A549 treated with GW870086 at 1 μM for 4 hours (cell line): Measurements from ENCODE around the gene STKLD1. TPM values are rescaled to one million over a fixed set of nuclear protein-coding genes. Genes with fewer than 3 reads are reported as not detected.

Experiments
- total RNA-seq: library from RNA; stranded (reverse); fragments of 200-300 nt; extraction: Qiagen RNA extraction; gene quantifications from 5 replicates; pipeline ENCODE4 v1.2.3, GENCODE V29; 2022; ENCODE audit warnings: low read depth

The STKLD1 gene
- total RNA-seq: 0.53 to 1.2 TPM (median 0.68 TPM) in 5 replicates

GRCh38 chr9:133375724-133376654 lies at the start of gene STKLD1, which contains the start of gene SURF4:
STKLD1 (plus strand) TSS chr9:133376366; CDS start chr9:133376474, 108 bp downstream.
SURF4 (minus strand) TSS chr9:133376060; CDS start chr9:133375969, 91 bp downstream.

GRCh38 chr9:133335924-133336811 lies 40.0 kb upstream of the STKLD1 start, which contains the start of gene SURF6:
SURF6 (minus strand) TSS chr9:133336188; CDS start chr9:133336132, 56 bp downstream.

GRCh38 chr9:133347985-133348717 lies 28.0 kb upstream of the STKLD1 start, which contains the start of the genes MED22 and RPL7A:
MED22 (minus strand) TSS chr9:133348131; CDS start chr9:133346662, 1,469 bp downstream.
RPL7A (plus strand) TSS chr9:133348218; CDS start chr9:133348244, 26 bp downstream.

GRCh38 chr9:133356391-133357091 lies 19.6 kb upstream of the STKLD1 start, which contains the start of the genes SURF1 and SURF2:
SURF1 (minus strand) TSS chr9:133356487; CDS start chr9:133356453, 34 bp downstream.
SURF2 (plus strand) TSS chr9:133356550; CDS start chr9:133356593, 43 bp downstream.

GRCh38 chr9:133417541-133418461 lies 41.6 kb downstream of the STKLD1 start, which contains the start of gene REXO4:
REXO4 (minus strand) TSS chr9:133418010; CDS start chr9:133417844, 166 bp downstream.

GRCh38 chr9:133421615-133422542 lies 45.7 kb downstream of the STKLD1 start, which contains the start of gene ADAMTS13:
ADAMTS13 (plus strand) TSS chr9:133422367; CDS start chr9:133422444, 77 bp downstream.

Other genes starting within 250 kb of the STKLD1 start
- 1.7 to 2.8 TPM (median 2.4 TPM) in 5 replicates for gene GBGT1, start 212.5 kb upstream of the STKLD1 start, total RNA-seq
- not detected in 5 replicates for gene OBP2B, start 167.1 kb upstream of the STKLD1 start, total RNA-seq
- not detected in 5 replicates for gene ABO, start 101.2 kb upstream of the STKLD1 start, total RNA-seq
- 19.9 to 29.3 TPM (median 24.0 TPM) in 5 replicates for gene SURF6, start 40.2 kb upstream of the STKLD1 start, total RNA-seq
- 21.0 to 32.2 TPM (median 30.2 TPM) in 5 replicates for gene MED22, start 28.2 kb upstream of the STKLD1 start, total RNA-seq
- 3,291 to 3,531 TPM (median 3,341 TPM) in 5 replicates for gene RPL7A, start 28.1 kb upstream of the STKLD1 start, total RNA-seq
- gene SURF1, start 19.9 kb upstream of the STKLD1 start, total RNA-seq: 37.9 to 50.3 TPM (median 43.3 TPM) in 5 replicates
- 36.7 to 54.8 TPM (median 45.8 TPM) in 5 replicates for gene SURF2, start 19.8 kb upstream of the STKLD1 start, total RNA-seq
- gene SURF4, start 306 bp upstream of the STKLD1 start, total RNA-seq: 173 to 210 TPM (median 201 TPM) in 5 replicates
- gene REXO4, start 41.6 kb downstream of the STKLD1 start, total RNA-seq: 29.9 to 37.9 TPM (median 32.5 TPM) in 5 replicates
- 0.37 to 1.1 TPM (median 0.52 TPM) in 5 replicates for gene ADAMTS13, start 46.0 kb downstream of the STKLD1 start, total RNA-seq
- gene CACFD1, start 83.6 kb downstream of the STKLD1 start, total RNA-seq: 3.0 to 4.5 TPM (median 4.3 TPM) in 5 replicates
- gene SLC2A6, start 102.7 kb downstream of the STKLD1 start, total RNA-seq: 13.5 to 21.5 TPM (median 19.5 TPM) in 5 replicates
- gene MYMK, start 148.6 kb downstream of the STKLD1 start, total RNA-seq: not detected in 5 replicates
- gene ADAMTSL2, start 158.3 kb downstream of the STKLD1 start, total RNA-seq: 0.03 TPM in 1 of 5 replicates, not detected in the others
- not detected in 5 replicates for gene FAM163B, start 233.0 kb downstream of the STKLD1 start, total RNA-seq